22Rv1 (cell line): Measurements from ENCODE around the gene TBL2.
A peak's percentile ranks its signal among the peaks of the same experiment; 100 is the strongest.

ENCODE experiments used
- H3K27ac ChIP-seq: fragments of 450-650 bp; 2 replicates; pipeline ENCODE4 v1.5.1; 2017
- ZFX ChIP-seq: fragments of 450-650 bp; IDR thresholded peaks from 2 replicates; pipeline ENCODE4 v1.6.1; 2017; ENCODE audit warnings: antibody characterized with exemption, borderline replicate concordance
- TF ChIP-seq, protein P1 (sequence below): fragments of 450-650 bp; IDR thresholded peaks from 2 replicates; pipeline ENCODE4 v1.5.1; 2017; ENCODE audit warnings: mild to moderate bottlenecking

The TBL2 gene

DNA sequence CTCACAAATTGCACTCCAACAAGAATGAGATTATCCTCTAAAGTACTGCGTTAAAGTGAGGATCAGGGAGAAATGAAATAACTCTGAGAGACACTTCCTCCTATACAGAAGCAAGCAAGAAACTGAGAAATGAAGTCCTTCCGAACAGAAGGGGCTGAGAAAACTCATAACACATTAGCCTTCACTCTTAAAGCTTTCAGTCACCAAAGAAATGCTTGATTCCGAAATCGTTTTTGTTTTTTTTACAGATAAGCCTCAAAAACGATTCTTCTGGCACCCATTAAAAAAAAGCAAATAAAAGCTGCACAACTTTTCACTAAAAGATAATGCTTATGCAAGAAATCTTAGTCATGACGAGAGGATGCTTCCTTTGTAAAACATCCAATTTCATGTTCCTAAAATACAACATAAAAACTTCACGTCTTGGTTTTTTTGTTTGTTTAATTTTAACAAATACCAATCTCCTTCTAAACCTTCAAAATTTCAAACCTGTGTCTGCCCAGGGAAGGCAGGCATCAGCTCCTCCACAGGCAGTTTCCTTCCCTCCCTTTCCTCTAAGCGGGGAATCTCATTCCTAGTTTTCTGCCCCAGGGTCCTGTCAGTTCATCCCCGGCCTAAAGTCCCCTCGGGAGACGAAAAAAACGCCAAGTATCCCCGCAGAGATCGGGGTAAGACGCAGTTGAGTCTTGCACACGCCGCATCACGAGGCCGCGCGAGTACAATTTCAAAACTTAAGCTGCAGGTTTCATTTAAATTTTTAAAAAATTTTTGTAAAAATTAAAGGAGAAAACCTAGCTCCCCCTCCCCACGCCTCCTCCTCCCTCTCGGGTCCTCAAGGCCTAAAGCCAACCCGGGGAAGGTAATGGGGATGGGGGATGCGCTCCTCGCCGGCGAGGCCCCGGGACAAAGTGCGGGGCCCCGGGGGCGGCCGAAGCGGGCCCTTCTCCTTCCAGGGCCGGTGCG is 57.4 kb downstream of the TBL2 start:
- peak overlapping the region; percentile 92 for H3K27ac ChIP-seq
- no peak for TF ChIP-seq ZFX
- TF ChIP-seq, protein P1, sequence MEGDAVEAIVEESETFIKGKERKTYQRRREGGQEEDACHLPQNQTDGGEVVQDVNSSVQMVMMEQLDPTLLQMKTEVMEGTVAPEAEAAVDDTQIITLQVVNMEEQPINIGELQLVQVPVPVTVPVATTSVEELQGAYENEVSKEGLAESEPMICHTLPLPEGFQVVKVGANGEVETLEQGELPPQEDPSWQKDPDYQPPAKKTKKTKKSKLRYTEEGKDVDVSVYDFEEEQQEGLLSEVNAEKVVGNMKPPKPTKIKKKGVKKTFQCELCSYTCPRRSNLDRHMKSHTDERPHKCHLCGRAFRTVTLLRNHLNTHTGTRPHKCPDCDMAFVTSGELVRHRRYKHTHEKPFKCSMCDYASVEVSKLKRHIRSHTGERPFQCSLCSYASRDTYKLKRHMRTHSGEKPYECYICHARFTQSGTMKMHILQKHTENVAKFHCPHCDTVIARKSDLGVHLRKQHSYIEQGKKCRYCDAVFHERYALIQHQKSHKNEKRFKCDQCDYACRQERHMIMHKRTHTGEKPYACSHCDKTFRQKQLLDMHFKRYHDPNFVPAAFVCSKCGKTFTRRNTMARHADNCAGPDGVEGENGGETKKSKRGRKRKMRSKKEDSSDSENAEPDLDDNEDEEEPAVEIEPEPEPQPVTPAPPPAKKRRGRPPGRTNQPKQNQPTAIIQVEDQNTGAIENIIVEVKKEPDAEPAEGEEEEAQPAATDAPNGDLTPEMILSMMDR, result no peak

DNA sequence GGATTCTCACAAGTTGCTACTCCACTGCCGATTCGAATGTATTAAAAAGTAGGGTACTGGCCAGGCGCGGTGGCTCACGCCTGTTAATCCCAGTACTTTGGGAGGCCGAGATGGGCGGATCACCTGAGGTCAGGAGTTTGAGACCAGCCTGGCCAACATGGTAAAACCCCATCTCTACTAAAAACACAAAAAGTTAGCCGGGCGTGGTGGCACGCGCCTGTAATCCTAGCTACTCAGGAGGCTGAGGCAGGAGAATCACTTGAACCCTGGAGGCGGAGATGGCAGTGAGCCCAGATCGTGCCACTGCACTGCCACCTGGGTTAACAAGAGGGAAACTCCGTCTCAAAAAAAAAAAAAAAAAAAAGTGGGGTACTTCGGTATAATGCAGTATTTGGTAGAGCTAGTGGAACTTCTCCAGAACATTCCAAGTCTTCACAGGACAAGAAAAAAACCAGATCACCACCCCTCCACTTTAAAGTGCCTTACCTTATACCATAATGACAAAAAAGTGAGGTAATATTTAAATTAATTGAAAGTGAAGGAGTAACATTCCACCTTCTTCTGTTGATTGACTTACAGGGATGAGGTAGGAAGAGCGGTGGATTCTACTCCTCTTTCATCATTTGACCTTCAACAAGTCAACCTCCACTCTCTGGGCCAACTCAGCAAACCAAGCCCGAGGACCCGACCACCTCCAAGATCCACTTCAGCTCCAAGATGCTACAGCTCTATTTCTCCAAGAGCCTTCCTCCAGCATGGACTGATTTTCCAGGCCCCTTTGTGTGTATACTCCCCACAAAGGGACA is 58.3 kb downstream of the TBL2 start:
- TF ChIP-seq, protein P1, result no peak
- no peak for TF ChIP-seq ZFX
- H3K27ac ChIP-seq, result peak overlapping the region; percentile 92

DNA sequence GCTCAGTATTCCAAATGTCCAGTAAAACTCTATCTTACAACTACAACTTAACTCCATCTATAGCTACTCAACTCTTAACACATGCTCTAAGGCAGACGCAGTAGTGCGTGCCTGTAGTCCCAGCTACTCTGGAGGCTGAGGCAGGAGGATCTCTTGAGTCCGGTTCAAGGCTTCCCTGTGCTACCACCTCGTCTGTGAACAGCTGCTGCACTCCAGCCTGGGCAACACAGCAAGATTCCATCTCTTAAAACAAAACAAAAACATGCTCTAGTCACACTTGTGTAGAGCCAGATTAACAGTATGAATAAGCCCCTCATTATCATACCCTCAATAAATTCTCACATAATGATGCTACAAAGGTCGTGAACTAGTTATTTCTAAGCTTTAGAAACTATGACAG is 59.9 kb downstream of the TBL2 start:
- no peak for TF ChIP-seq ZFX
- TF ChIP-seq, protein P1, result no peak

More for the DNA sequence above, 59.9 kb downstream of the TBL2 start:
- H3K27ac ChIP-seq, result no peak overlapping the region
